GM12873 (cell line): ENCODE data around the gene NMBR.

ENCODE experiments used
- CTCF ChIP-seq: IDR thresholded peaks from 2 replicates; pipeline ENCODE4 v1.5.1; 2012; ENCODE audit warnings: low read depth, mild to moderate bottlenecking, moderate library complexity, low read length, control low read depth; ENCODE audit not compliant: insufficient read depth; ENCODE audit errors: missing control alignments

The NMBR gene

GRCh38 chr6:142146828-142147662, at the start of gene NMBR, which contains the start of gene VTA1:
Gene NMBR, minus strand, starts transcription at chr6:142147122. Its CDS starts 58,464 bp downstream, at chr6:142088658.
Gene VTA1, plus strand, starts transcription at chr6:142147263. Its CDS starts 25 bp downstream, at chr6:142147288.
- TF ChIP-seq CTCF, result peak; percentile 89

GRCh38 chr6:142195862-142196541, 49.1 kb upstream of the NMBR start:
- no peak for TF ChIP-seq CTCF

- no peak for TF ChIP-seq CTCF
These were observed 46.7 kb upstream of the NMBR start for GRCh38 chr6:142193621-142194020.

- TF ChIP-seq CTCF, result no peak
These were observed 45.4 kb upstream of the NMBR start for GRCh38 chr6:142192343-142192742.

- TF ChIP-seq CTCF, result no peak
These were observed 42.1 kb upstream of the NMBR start for GRCh38 chr6:142189057-142189456.

- TF ChIP-seq CTCF, result peak; percentile 28
These were observed 41.4 kb upstream of the NMBR start for GRCh38 chr6:142188341-142188740.

GRCh38 chr6:142187209-142187608, 40.3 kb upstream of the NMBR start:
- no peak for TF ChIP-seq CTCF
